ENCODE results near the gene FUT8.

FUT8 gene

DNA sequence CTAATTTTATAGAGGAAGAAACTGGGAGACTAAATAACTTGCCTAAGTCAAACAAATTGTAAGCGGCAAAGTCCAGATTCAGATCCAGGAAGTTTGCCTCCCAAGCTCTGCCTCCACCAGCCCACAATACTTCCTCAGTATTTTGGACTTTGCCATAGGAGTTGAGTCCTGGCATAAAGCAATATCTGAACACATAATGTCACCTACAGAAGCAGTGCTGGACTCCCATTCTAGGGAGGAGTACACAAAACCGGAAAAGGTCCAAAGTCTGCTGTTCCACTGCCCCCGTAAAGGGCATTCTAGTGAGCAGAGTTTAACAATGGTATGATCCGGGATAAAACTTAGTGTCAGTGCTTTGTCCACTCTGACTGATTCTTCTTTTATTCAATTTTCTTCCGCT, 340.5 kb downstream of the FUT8 start:
- ATAC-seq (ENCODE audit: low read depth): no peak

DNA sequence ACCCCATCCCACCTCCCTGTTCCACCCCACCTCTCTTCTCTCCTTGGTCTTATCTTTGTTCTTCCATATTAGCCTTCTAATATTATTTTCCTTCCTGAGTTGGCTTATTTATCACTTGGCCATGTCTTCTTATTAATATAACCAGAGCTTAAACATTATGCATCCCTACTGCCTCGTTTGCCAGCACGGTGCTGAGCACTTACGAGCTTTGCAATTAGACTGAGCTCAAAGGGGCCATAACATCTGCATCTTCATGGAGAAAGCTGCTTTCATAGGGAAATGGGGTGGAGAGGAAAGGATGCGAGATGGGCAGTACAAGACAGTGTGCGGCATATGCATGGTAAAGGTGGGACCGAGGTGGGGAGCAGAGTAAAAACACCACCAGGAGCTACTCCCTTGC, 342.8 kb downstream of the FUT8 start:
- H3K27ac ChIP-seq (ENCODE audit: poor library complexity, severe bottlenecking): no peak overlapping the region
- H3K36me3 ChIP-seq (ENCODE audit: low read depth): no peaks in the 10 kb centered on the region
- no peaks in the 10 kb centered on the region for H3K4me1 ChIP-seq (ENCODE audit: insufficient read depth, poor library complexity, severe bottlenecking)
- TF ChIP-seq, protein P1, sequence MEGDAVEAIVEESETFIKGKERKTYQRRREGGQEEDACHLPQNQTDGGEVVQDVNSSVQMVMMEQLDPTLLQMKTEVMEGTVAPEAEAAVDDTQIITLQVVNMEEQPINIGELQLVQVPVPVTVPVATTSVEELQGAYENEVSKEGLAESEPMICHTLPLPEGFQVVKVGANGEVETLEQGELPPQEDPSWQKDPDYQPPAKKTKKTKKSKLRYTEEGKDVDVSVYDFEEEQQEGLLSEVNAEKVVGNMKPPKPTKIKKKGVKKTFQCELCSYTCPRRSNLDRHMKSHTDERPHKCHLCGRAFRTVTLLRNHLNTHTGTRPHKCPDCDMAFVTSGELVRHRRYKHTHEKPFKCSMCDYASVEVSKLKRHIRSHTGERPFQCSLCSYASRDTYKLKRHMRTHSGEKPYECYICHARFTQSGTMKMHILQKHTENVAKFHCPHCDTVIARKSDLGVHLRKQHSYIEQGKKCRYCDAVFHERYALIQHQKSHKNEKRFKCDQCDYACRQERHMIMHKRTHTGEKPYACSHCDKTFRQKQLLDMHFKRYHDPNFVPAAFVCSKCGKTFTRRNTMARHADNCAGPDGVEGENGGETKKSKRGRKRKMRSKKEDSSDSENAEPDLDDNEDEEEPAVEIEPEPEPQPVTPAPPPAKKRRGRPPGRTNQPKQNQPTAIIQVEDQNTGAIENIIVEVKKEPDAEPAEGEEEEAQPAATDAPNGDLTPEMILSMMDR (IDR thresholded peaks at IDR 0.05; ENCODE audit: poor library complexity, severe bottlenecking): no peak
- H3K4me3 ChIP-seq (ENCODE audit: severe bottlenecking): no peak overlapping the region
- DNase-seq (ENCODE audit: low spot score) (no peak), ATAC-seq (ENCODE audit: low read depth) (no peak)
- no peaks in the 10 kb centered on the region for H3K9me3 ChIP-seq (ENCODE audit: severe bottlenecking)
- no peaks in the 10 kb centered on the region for H3K27me3 ChIP-seq (ENCODE audit: insufficient read depth, poor library complexity, severe bottlenecking)

More for the DNA sequence above, 340.5 kb downstream of the FUT8 start:
- no peaks in the 10 kb centered on the region for H3K9me3 ChIP-seq (ENCODE audit: severe bottlenecking)
- H3K36me3 ChIP-seq (ENCODE audit: low read depth): no peaks in the 10 kb centered on the region
- TF ChIP-seq, protein P1 (IDR thresholded peaks at IDR 0.05; ENCODE audit: poor library complexity, severe bottlenecking): no peak
- H3K27ac ChIP-seq (ENCODE audit: poor library complexity, severe bottlenecking): no peak overlapping the region
- no peak overlapping the region for H3K4me3 ChIP-seq (ENCODE audit: severe bottlenecking)
- H3K27me3 ChIP-seq (ENCODE audit: insufficient read depth, poor library complexity, severe bottlenecking): no peaks in the 10 kb centered on the region
- DNase-seq (ENCODE audit: low spot score): no peak
- no peaks in the 10 kb centered on the region for H3K4me1 ChIP-seq (ENCODE audit: insufficient read depth, poor library complexity, severe bottlenecking)

DNA sequence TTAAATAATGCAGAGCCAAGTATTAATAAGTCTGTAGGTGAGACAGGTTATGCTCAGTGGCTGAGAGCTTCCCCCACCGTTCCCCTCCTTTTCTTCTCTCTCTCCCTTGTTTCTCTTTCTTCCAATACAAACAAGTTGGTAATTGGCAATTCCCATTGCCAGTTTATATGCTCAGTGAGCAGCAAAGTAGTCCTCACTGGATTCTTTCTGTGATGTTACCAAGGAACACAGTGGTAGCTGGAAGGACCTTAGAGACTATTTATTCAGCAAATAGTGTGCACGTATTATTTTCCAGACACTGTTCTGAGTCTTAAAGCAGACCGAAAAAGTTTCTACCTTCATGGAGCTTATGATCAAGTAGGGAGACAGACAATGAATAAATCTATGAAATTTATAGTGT, 344.4 kb downstream of the FUT8 start:
- Histone ChIP-seq H3K27me3 (ENCODE audit: insufficient read depth, poor library complexity, severe bottlenecking) (no peaks in the 10 kb centered on the region), H3K36me3 (ENCODE audit: low read depth) (no peaks in the 10 kb centered on the region), H3K4me1 (ENCODE audit: insufficient read depth, poor library complexity, severe bottlenecking) (no peaks in the 10 kb centered on the region), H3K27ac (ENCODE audit: poor library complexity, severe bottlenecking) (no peak overlapping the region), H3K9me3 (ENCODE audit: severe bottlenecking) (no peaks in the 10 kb centered on the region), H3K4me3 (ENCODE audit: severe bottlenecking) (no peak overlapping the region)
- no peak for ATAC-seq (ENCODE audit: low read depth)
- DNase-seq (ENCODE audit: low spot score): no peak
- TF ChIP-seq, protein P1 (IDR thresholded peaks at IDR 0.05; ENCODE audit: poor library complexity, severe bottlenecking): no peak

DNA sequence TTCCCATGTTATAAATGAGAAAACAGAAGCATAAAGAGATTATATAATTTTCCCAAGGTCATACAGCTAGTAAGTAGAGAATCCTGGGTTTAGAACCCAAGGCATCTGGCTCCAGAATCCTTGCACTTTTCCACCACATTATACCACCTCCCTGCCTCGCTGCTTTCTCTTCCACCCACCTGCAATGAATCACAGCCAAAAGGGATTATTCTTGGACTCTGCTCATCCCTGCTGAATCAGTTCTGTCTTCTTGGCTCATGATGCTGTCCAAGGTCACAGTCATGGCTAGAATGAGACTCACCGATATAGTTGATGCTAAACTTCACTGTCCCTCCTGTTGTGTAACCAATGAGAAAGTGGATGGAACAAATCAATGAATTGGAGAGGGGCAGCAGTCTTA, 356.6 kb downstream of the FUT8 start:
- Histone ChIP-seq H3K27ac (ENCODE audit: poor library complexity, severe bottlenecking) (no peak overlapping the region), H3K4me1 (ENCODE audit: insufficient read depth, poor library complexity, severe bottlenecking) (no peaks in the 10 kb centered on the region), H3K4me3 (ENCODE audit: severe bottlenecking) (no peak overlapping the region), H3K36me3 (ENCODE audit: low read depth) (no peaks in the 10 kb centered on the region), H3K27me3 (ENCODE audit: insufficient read depth, poor library complexity, severe bottlenecking) (no peaks in the 10 kb centered on the region), H3K9me3 (ENCODE audit: severe bottlenecking) (no peaks in the 10 kb centered on the region)
- peak; percentile 23; the same call in 1 of the 3 replicates for ATAC-seq (ENCODE audit: low read depth)
- TF ChIP-seq, protein P1 (IDR thresholded peaks at IDR 0.05; ENCODE audit: poor library complexity, severe bottlenecking): no peak
- DNase-seq (ENCODE audit: low spot score): no peak

DNA sequence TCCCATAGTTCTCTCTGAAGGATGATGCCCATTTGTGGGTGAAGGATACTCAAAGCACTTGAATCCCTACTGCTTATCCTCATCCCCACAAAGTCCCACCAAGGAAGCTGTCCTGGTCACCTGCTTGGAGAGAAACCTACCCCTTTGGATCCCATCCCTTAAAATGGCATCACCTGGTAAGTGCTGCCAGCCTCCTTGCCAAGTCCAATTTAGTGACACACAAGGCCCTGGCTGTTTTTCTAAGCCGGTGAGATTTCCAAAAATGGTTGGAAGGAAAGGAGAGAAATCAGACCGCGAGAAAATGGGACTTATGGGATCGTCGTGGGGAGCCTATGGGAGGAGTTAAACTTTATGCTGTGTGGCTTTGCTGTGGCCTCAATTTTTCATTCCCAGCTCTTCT, 358.2 kb downstream of the FUT8 start:
- peaks cover 2% of the 10 kb centered on the region for H3K27me3 ChIP-seq (ENCODE audit: insufficient read depth, poor library complexity, severe bottlenecking)
- H3K27ac ChIP-seq (ENCODE audit: poor library complexity, severe bottlenecking): no peak overlapping the region
- H3K4me3 ChIP-seq (ENCODE audit: severe bottlenecking): no peak overlapping the region
- ATAC-seq (ENCODE audit: low read depth): no peak
- no peak for DNase-seq (ENCODE audit: low spot score)
- no peaks in the 10 kb centered on the region for H3K4me1 ChIP-seq (ENCODE audit: insufficient read depth, poor library complexity, severe bottlenecking)
- H3K36me3 ChIP-seq (ENCODE audit: low read depth): no peaks in the 10 kb centered on the region
- no peaks in the 10 kb centered on the region for H3K9me3 ChIP-seq (ENCODE audit: severe bottlenecking)
- TF ChIP-seq, protein P1 (IDR thresholded peaks at IDR 0.05; ENCODE audit: poor library complexity, severe bottlenecking): no peak

All from RWPE2 (cell line).